Neutrophil (primary cell): ENCODE results near the gene ARTN.

Experiments
- H3K27ac ChIP-seq: fragments of 200-600 bp; sonication (generic); 2 replicates; pipeline ENCODE4 v1.5.1; 2016; ENCODE audit warnings: mild to moderate bottlenecking, moderate library complexity
- H3K27me3 ChIP-seq: fragments of 200-600 bp; sonication (generic); 2 replicates; pipeline ENCODE4 v1.6.0; 2016; ENCODE audit warnings: mild to moderate bottlenecking
- H3K36me3 ChIP-seq: fragments of 200-600 bp; sonication (generic); 2 replicates; pipeline ENCODE4 v1.5.1; 2017
- H3K4me1 ChIP-seq, 2 experiments: fragments of 200-600 bp in 1 of 2; sonication (generic) in 1 of 2; 1 replicate in 1 of 2; 2 replicates in 1 of 2; pipeline versions ENCODE4 v1.5.1 to v1.6.1; 2013 to 2016; ENCODE audit warnings: low read depth in 1 of 2, low read length in 1 of 2, mild to moderate bottlenecking in 1 of 2, moderate library complexity in 1 of 2; ENCODE audit not compliant: control insufficient read depth in 1 of 2, insufficient read depth in 1 of 2
- H3K4me3 ChIP-seq, 2 experiments: fragments of 200-600 bp in 1 of 2; sonication (generic) in 1 of 2; 1 replicate in 1 of 2; 2 replicates in 1 of 2; pipeline ENCODE4 v1.5.1; 2013 to 2016; ENCODE audit warnings: low read depth in 1 of 2, low read length in 1 of 2, mild to moderate bottlenecking in 1 of 2, moderate library complexity in 1 of 2
- H3K9me3 ChIP-seq: fragments of 200-600 bp; sonication (generic); 2 replicates; pipeline ENCODE4 v1.5.1; 2016
- CTCF ChIP-seq: fragments of 200-600 bp; sonication (generic); IDR thresholded peaks from 2 replicates; pipeline ENCODE4 v1.5.1; 2016; ENCODE audit warnings: antibody characterized with exemption

Gene ARTN

GRCh38 chr1:43925846-43926245 lies 7.8 kb upstream of the ARTN start:
- H3K4me3 ChIP-seq, result no peak overlapping the region
- TF ChIP-seq CTCF, result no peak
- H3K27me3 ChIP-seq, result no peaks in the 10 kb centered on the region
- H3K36me3 ChIP-seq, result no peaks in the 10 kb centered on the region
- H3K9me3 ChIP-seq, result no peaks in the 10 kb centered on the region
- H3K4me1 ChIP-seq, result no peaks in the 10 kb centered on the region
- H3K27ac ChIP-seq, result no peak overlapping the region

- Histone ChIP-seq H3K4me1 (peaks cover 7 to 18% of the 10 kb centered on the region in 2 experiments), H3K4me3 (no peak overlapping the region)
These were observed 3.2 kb upstream of the ARTN start for GRCh38 chr1:43930168-43930948.

GRCh38 chr1:43930949-43931275 lies 2.7 kb upstream of the ARTN start:
- no peaks in the 10 kb centered on the region for H3K9me3 ChIP-seq
- H3K27me3 ChIP-seq, result peaks cover 41% of the 10 kb centered on the region
- no peaks in the 10 kb centered on the region for H3K36me3 ChIP-seq
- no peak overlapping the region for H3K4me3 ChIP-seq
- peaks cover 10 to 20% of the 10 kb centered on the region in 2 experiments for H3K4me1 ChIP-seq
- H3K27ac ChIP-seq, result no peak overlapping the region
- TF ChIP-seq CTCF, result no peak

More at GRCh38 chr1:43930168-43930948, 3.2 kb upstream of the ARTN start:
- Histone ChIP-seq H3K36me3 (no peaks in the 10 kb centered on the region), H3K9me3 (no peaks in the 10 kb centered on the region), H3K27me3 (peaks cover 36% of the 10 kb centered on the region), H3K27ac (no peak overlapping the region)
- TF ChIP-seq CTCF, result no peak

GRCh38 chr1:43931711-43932660 lies 1.6 kb upstream of the ARTN start:
- TF ChIP-seq CTCF, result no peak
- Histone ChIP-seq H3K9me3 (no peaks in the 10 kb centered on the region), H3K27me3 (peaks cover 52% of the 10 kb centered on the region), H3K4me1 (peaks cover 14 to 27% of the 10 kb centered on the region in 2 experiments), H3K27ac (no peak overlapping the region), H3K4me3 (no peak overlapping the region), H3K36me3 (no peaks in the 10 kb centered on the region)

GRCh38 chr1:43932786-43933385 lies 715 bp upstream of the ARTN start:
- Histone ChIP-seq H3K36me3 (no peaks in the 10 kb centered on the region), H3K27ac (no peak overlapping the region), H3K9me3 (no peaks in the 10 kb centered on the region), H3K27me3 (peaks cover 61% of the 10 kb centered on the region), H3K4me3 (no peak overlapping the region), H3K4me1 (peaks cover 14 to 27% of the 10 kb centered on the region in 2 experiments)
- TF ChIP-seq CTCF, result no peak
